ENCODE measurements around the gene MPV17. TPM values are rescaled to one million over a fixed set of nuclear protein-coding genes. Genes with fewer than 3 reads are reported as not detected.

Gene MPV17
- 59.4 and 68.0 TPM in 2 replicates for total RNA-seq

GRCh38 chr2:27322766-27323595 lies at the start of gene MPV17:
TSS of gene MPV17 (minus strand) at chr2:27323097. CDS start at chr2:27322517, 580 bp downstream.

GRCh38 chr2:27370026-27370815 lies 47.3 kb upstream of the MPV17 start, which contains the start of the genes EIF2B4 and SNX17:
TSS of gene EIF2B4 (minus strand) at chr2:27370338. CDS start at chr2:27370314, 24 bp downstream.
TSS of gene SNX17 (plus strand) at chr2:27370616. CDS start at chr2:27370744, 128 bp downstream.

GRCh38 chr2:27356382-27357181 lies 33.7 kb upstream of the MPV17 start, which contains the start of gene GTF3C2:
TSS of gene GTF3C2 (minus strand) at chr2:27356764. CDS start at chr2:27343554, 13,210 bp downstream.

DNA sequence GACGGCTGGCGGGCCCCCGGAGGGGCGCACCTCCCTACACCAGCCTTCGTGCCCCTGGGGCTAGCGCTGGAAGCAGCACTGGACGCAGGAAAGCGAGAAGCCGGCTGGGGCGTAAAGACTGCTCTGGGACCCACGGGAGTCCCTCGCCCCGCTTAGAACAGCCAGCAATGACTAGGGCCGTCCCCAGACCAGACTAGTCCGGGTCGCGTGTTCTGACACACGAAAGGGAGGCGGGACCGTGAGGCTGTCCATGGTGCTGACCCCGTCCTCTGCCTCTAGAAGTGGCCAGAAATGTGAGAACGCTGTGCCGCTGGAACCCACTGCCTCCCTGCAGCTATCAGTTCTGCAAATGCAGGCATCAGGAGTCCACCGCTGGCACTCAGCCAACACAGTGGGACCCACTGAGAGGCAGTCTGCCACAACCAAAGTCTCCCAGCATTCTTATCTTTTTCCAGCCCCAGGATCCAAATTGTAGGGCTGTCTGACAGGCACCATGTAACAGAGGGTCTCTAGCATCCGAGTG lies 14.5 kb downstream of the MPV17 start, which contains the start of gene UCN:
UCN (minus strand) TSS at position 87 of the 523 bp plus-strand sequence. CDS start 550 bp downstream, outside the sequence.

GRCh38 chr2:27281855-27282559 lies 40.9 kb downstream of the MPV17 start, which contains the start of gene TRIM54:
TSS of gene TRIM54 (plus strand) at chr2:27282429. CDS start at chr2:27282732, 303 bp downstream.

GRCh38 chr2:27275211-27276150 lies 47.4 kb downstream of the MPV17 start, which contains the start of gene DNAJC5G:
TSS of gene DNAJC5G (plus strand) at chr2:27275433. CDS start at chr2:27276729, 1,296 bp downstream.

DNA sequence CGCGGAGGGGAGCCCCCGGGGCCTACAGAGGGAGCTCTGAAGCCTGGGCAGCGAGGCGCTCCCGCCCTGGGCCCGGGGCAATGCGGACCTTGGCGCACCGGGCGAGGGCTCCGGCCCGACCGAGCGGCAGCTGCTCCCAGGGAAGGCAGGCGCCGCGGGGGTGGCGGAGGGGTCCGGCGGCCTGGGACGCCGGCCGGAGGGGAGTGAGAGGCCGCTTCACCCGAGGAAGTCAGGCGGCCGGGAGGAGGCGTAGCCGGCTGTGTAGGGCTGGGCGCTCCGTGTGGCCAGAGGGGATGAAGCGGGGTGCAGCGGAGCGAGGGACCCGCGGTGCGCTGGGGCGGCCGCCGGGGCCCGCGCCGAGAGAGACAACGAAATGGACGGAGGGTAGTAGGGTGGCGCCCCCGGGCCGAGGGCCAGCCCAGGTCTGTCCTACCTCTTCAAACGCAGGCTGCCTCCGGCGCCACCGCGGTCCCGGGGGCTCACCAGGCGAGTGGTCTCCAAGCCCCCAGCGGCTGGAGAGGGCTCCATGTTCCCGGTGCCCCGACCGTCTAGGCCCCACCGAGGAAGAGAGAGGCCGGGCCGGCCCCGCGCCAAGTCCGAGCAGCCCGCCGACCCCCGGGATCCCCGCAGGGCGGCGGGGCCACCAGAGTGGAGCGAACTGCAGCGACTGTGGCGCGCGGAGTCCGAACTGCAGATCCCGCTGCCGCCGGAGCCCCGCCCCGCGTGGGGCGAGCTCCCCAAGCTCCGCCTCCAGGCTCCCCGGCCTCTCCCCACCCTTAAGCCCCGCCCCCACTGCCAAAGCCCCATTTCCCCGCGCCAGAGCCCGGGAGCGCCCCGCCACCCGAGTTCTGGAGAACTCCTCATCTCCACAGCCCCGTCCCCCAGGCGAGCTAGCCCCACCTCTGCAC lies 60.3 kb downstream of the MPV17 start, which contains the start of gene SLC30A3:
SLC30A3 (minus strand) TSS at position 669 of the 908 bp plus-strand sequence; CDS start at position 528, 141 bp downstream.

Other genes starting within 250 kb of the MPV17 start
- 203 and 242 TPM in 2 replicates for gene EMILIN1, start 244.5 kb downstream of the MPV17 start, total RNA-seq
- gene KHK, start 236.3 kb downstream of the MPV17 start, total RNA-seq = 0.43 and 0.55 TPM in 2 replicates
- 7.0 and 8.2 TPM in 2 replicates for gene CGREF1, start 204.0 kb downstream of the MPV17 start, total RNA-seq
- not detected in 2 replicates for gene ABHD1, start 199.3 kb downstream of the MPV17 start, total RNA-seq
- gene PREB, start 188.5 kb downstream of the MPV17 start, total RNA-seq = 49.1 and 56.2 TPM in 2 replicates
- gene PRR30, start 183.7 kb downstream of the MPV17 start, total RNA-seq = not detected in 2 replicates
- gene TCF23, start 174.1 kb downstream of the MPV17 start, total RNA-seq = not detected in 2 replicates
- gene ATRAID, start 111.1 kb downstream of the MPV17 start, total RNA-seq = 247 and 248 TPM in 2 replicates
- 11.5 and 14.7 TPM in 2 replicates for gene SLC5A6, start 110.8 kb downstream of the MPV17 start, total RNA-seq
- 19.6 and 28.0 TPM in 2 replicates for gene CAD, start 105.7 kb downstream of the MPV17 start, total RNA-seq
- gene SLC30A3, start 60.0 kb downstream of the MPV17 start, total RNA-seq = under 0.01 TPM in 1 of 2 replicates, not detected in the other
- not detected in 2 replicates for gene DNAJC5G, start 47.7 kb downstream of the MPV17 start, total RNA-seq
- 0.14 TPM in 1 of 2 replicates, not detected in the other for gene TRIM54, start 40.7 kb downstream of the MPV17 start, total RNA-seq
- gene UCN, start 14.7 kb downstream of the MPV17 start, total RNA-seq = 0.14 and 0.83 TPM in 2 replicates
- 18.2 and 21.4 TPM in 2 replicates for gene GTF3C2, start 33.7 kb upstream of the MPV17 start, total RNA-seq
- 30.0 and 33.3 TPM in 2 replicates for gene EIF2B4, start 47.2 kb upstream of the MPV17 start, total RNA-seq
- gene SNX17, start 47.5 kb upstream of the MPV17 start, total RNA-seq = 138 and 143 TPM in 2 replicates
- 6.5 and 7.0 TPM in 2 replicates for gene ZNF513, start 57.6 kb upstream of the MPV17 start, total RNA-seq
- gene PPM1G, start 86.5 kb upstream of the MPV17 start, total RNA-seq = 63.6 and 67.7 TPM in 2 replicates
- 89.6 and 102 TPM in 2 replicates for gene NRBP1, start 105.5 kb upstream of the MPV17 start, total RNA-seq
- 0.18 TPM in 1 of 2 replicates, not detected in the other for gene KRTCAP3, start 119.3 kb upstream of the MPV17 start, total RNA-seq
- gene IFT172, start 166.6 kb upstream of the MPV17 start, total RNA-seq = 27.2 and 33.1 TPM in 2 replicates
- 11.9 and 14.0 TPM in 2 replicates for gene FNDC4, start 172.1 kb upstream of the MPV17 start, total RNA-seq
- gene GCKR, start 173.7 kb upstream of the MPV17 start, total RNA-seq = 0.14 and 0.55 TPM in 2 replicates